ENCODE results near the gene PLK1. TPM values are rescaled to one million over a fixed set of nuclear protein-coding genes. Genes with fewer than 3 reads are reported as not detected.

The PLK1 gene
- total RNA-seq, 2 donors from 2014 or later: 76.7 to 118 TPM

GRCh38 chr16:23699100-23699499, 20.4 kb downstream of the PLK1 start:
- H3K36me3 Mint-ChIP-seq (ENCODE audit: low read depth): no peaks in the 10 kb centered on the region
- 98 to 100% methylated on average over 1 to 4 of the region's 4 CpGs for WGBS, 2 experiments (ENCODE audit: insufficient coverage in 1 of 2, insufficient read length in 1 of 2)
- TF ChIP-seq CTCF (conservative IDR thresholded peaks at IDR 0.05): no peak
- peaks cover 9% of the 10 kb centered on the region for H3K9me3 Mint-ChIP-seq
- Histone ChIP-seq H3K36me3 (ENCODE audit: control insufficient read depth, insufficient read depth, low read length) (no peaks in the 10 kb centered on the region), H3K4me3 (ENCODE audit: low read length) (no peak overlapping the region), H3K9me3 (ENCODE audit: control insufficient read depth, low read length) (no peaks in the 10 kb centered on the region), H3K4me1 (ENCODE audit: control insufficient read depth, insufficient read depth, low read length) (no peaks in the 10 kb centered on the region), H3K27ac (ENCODE audit: low read depth, low read length) (no peak overlapping the region), H3K27me3 (ENCODE audit: control insufficient read depth, insufficient read depth, low read length, poor library complexity, severe bottlenecking) (no peaks in the 10 kb centered on the region), H3K9ac (ENCODE audit: extremely low read depth, low read length, poor library complexity, severe bottlenecking) (no peak overlapping the region)
- DNase-seq: no peak
- peaks cover 10% of the 10 kb centered on the region for H3K27me3 Mint-ChIP-seq (ENCODE audit: insufficient read depth)
- no peak overlapping the region for H3K27ac Mint-ChIP-seq
- no peak overlapping the region for H3K4me3 Mint-ChIP-seq
- peaks cover 14% of the 10 kb centered on the region for H3K4me1 Mint-ChIP-seq

- TF ChIP-seq CTCF (conservative IDR thresholded peaks at IDR 0.05): no peak
- Mint-ChIP-seq H3K9me3 (peaks cover 9% of the 10 kb centered on the region), H3K36me3 (ENCODE audit: low read depth) (no peaks in the 10 kb centered on the region), H3K27me3 (ENCODE audit: insufficient read depth) (peaks cover 10% of the 10 kb centered on the region), H3K27ac (no peak overlapping the region), H3K4me1 (peaks cover 6% of the 10 kb centered on the region), H3K4me3 (no peak overlapping the region)
- no peaks in the 10 kb centered on the region for H3K36me3 ChIP-seq (ENCODE audit: control insufficient read depth, insufficient read depth, low read length)
- no peak overlapping the region for H3K27ac ChIP-seq (ENCODE audit: low read depth, low read length)
- no peaks in the 10 kb centered on the region for H3K4me1 ChIP-seq (ENCODE audit: control insufficient read depth, insufficient read depth, low read length)
- H3K9ac ChIP-seq (ENCODE audit: extremely low read depth, low read length, poor library complexity, severe bottlenecking): no peak overlapping the region
- no peak for DNase-seq
- WGBS, 2 experiments (ENCODE audit: insufficient coverage in 1 of 2, insufficient read length in 1 of 2): 80 to 88% methylated on average over 1 to 2 of the region's 2 CpGs
- H3K27me3 ChIP-seq (ENCODE audit: control insufficient read depth, insufficient read depth, low read length, poor library complexity, severe bottlenecking): no peaks in the 10 kb centered on the region
- no peaks in the 10 kb centered on the region for H3K9me3 ChIP-seq (ENCODE audit: control insufficient read depth, low read length)
- H3K4me3 ChIP-seq (ENCODE audit: low read length): no peak overlapping the region
These were observed 21.4 kb downstream of the PLK1 start for GRCh38 chr16:23700093-23700492.

- H3K4me3 ChIP-seq (ENCODE audit: low read length): no peak overlapping the region
- Mint-ChIP-seq H3K4me1 (peaks cover 5% of the 10 kb centered on the region), H3K27me3 (ENCODE audit: insufficient read depth) (peaks cover 10% of the 10 kb centered on the region), H3K4me3 (no peak overlapping the region), H3K27ac (no peak overlapping the region), H3K36me3 (ENCODE audit: low read depth) (no peaks in the 10 kb centered on the region), H3K9me3 (peaks cover 9% of the 10 kb centered on the region)
- H3K9me3 ChIP-seq (ENCODE audit: control insufficient read depth, low read length): no peaks in the 10 kb centered on the region
- H3K36me3 ChIP-seq (ENCODE audit: control insufficient read depth, insufficient read depth, low read length): no peaks in the 10 kb centered on the region
- TF ChIP-seq CTCF (conservative IDR thresholded peaks at IDR 0.05): no peak
- peak; percentile 82 for DNase-seq
- no peaks in the 10 kb centered on the region for H3K4me1 ChIP-seq (ENCODE audit: control insufficient read depth, insufficient read depth, low read length)
- H3K27me3 ChIP-seq (ENCODE audit: control insufficient read depth, insufficient read depth, low read length, poor library complexity, severe bottlenecking): no peaks in the 10 kb centered on the region
- H3K27ac ChIP-seq (ENCODE audit: low read depth, low read length): no peak overlapping the region
- WGBS, 2 experiments (ENCODE audit: insufficient coverage in 1 of 2, insufficient read length in 1 of 2): 49 to 60% methylated on average over 4 to 8 of the region's 8 CpGs
- H3K9ac ChIP-seq (ENCODE audit: extremely low read depth, low read length, poor library complexity, severe bottlenecking): no peak overlapping the region
These were observed 21.8 kb downstream of the PLK1 start for GRCh38 chr16:23700509-23700908.
